ENCODE results near the gene ZNF740.
A peak's percentile ranks its signal among the peaks of the same experiment; 100 is the strongest.

The ZNF740 gene

DNA sequence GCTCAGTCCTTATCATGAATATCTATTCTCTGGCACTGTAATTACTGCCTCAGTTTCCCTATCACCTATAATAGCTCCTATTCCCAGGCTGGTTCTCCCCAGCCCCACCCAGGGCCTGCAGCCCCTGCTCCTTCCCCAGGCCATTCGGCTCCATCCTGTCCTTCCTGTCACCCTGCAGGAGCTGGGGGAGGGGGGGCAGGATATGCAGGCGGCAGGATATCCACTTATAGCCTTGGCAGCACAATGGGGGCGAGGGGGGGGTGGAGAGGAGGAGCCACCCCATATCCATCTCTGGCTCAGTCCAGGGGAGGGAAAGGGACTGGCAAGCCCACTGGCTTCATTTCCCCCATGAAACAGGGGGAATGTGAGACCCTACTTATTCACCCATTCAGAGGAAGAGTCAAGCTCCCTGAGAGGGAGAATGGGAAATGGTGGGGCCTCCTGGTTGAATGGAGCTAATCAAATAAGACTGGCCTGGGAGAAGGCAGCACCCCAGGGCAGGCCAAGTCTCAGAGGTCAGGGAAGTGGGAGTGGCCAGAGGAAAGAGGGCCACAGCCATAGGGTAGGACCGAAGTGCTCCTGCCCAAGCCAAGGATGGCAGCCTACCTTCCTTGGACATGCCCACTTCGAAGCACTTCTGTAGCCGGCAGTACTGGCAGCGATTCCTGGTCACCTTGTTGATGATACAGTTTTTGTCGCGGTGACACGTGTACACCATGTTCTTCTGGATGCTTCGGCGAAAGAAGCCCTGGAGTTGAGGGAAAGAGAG lies 34.3 kb downstream of the ZNF740 start:
- no peak for DNase-seq

DNA sequence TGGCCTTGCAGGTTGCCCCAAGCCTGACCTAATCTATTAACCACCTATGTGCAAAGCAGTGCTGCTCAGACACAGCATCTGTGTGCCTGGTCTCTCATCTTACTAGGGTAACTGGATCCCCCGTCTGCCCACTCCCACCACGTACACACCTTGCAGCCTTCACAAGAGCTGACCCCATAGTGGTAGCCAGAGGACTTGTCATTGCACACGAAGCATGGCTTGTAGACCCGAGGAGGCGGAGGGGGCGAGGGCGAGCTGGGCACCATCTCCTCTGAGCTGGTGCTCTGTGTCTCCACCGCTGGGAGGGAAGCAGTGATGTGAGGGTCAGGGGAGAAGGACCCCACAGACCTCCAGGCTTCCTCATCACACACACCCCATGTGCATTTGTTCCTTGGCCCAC lies 35.0 kb downstream of the ZNF740 start:
- no peak for DNase-seq

DNA sequence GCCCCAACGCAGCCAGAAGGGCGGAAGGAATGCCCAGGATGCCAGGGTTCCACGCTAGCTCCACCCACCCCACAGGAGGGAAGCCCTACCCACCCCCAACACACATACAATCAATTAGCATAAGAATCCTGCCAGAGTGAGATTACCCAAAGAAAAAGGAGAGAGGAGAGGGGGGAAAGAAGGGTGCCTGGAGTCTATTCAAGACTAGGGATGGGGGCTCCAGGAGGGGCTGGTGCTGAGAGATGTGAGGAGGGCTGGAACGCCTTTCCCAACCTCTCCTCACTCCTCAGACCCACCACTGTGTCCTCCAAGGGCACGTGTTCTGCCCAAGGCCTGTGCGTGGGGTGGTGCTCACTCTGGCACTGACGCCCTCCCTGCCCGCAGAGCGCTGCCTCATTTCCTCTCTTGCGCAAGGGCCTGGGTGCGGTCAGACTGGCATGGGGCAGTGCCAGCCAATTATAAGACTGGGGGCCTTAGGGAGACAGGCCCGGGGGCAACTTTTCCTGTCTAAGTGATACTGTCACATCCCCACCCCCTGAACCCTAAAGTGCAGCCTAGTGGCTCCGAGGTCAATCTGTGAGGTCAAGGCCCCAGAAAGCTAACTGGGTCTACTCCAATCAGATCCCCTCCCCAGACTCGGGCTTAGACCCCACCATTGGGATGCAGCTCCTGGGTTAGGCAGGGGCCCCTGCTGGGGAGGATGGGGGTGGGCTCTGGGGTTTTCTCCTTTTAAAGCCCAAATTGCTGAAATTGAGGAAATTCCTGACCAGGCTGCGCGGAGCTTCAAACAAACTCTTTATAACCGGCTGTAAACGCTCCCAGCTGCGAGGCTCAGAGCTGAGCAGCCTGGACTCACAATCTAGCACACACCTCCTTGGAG lies 36.8 kb downstream of the ZNF740 start:
- DNase-seq: no peak

DNA sequence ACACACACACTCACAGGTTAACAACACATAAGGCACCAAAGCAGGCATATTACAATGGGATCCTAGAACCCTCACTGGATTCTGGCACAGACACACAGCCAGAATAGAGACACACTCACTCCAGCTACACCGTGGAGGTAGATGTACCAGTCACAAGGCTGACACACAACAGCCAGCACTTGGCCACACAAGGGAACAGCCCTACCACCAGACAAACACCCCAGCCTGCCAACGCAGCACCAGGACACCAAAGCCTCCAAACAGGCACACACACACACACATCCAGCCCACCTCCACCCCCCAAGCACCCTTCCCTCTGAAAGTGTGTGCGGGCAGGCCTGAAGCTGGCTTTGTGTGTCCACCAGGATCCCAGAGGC lies 37.4 kb downstream of the ZNF740 start:
- no peak for DNase-seq

DNA sequence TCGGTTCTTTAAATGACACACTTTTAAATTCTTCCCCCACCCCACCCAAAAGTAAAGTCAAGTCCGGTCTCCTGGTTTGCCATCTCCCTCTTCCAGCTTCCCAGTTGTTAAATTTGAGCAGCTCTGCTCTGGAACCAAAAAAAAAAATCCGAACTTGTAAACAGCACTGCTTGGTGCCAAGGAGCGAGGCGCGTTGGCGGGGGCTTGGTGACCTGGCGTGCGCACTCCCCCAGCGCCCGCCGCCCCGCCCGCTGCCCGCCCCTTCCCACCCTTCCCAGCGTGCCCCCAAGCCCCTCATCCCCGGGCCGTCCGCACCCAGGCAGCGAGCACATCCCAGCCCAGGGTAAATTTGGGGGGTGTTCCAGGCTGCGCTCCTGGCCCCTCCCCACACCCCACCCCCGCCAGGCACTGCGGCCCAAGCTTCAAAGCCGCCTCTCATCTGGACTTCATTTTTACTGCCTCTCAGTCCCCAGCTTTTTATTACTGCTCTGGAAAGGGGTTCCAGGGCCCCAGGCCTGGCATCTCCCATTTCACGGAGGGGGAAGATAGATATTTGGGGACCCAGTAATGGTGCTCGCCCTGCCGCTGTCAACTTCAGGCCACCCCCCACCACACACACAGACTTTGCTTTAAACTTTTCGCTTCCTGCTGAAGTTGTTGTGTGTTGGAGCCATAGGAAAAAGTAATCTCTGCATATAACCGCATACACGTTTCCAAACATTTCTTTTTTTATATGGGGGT lies 38.2 kb downstream of the ZNF740 start:
- no peak for DNase-seq

DNA sequence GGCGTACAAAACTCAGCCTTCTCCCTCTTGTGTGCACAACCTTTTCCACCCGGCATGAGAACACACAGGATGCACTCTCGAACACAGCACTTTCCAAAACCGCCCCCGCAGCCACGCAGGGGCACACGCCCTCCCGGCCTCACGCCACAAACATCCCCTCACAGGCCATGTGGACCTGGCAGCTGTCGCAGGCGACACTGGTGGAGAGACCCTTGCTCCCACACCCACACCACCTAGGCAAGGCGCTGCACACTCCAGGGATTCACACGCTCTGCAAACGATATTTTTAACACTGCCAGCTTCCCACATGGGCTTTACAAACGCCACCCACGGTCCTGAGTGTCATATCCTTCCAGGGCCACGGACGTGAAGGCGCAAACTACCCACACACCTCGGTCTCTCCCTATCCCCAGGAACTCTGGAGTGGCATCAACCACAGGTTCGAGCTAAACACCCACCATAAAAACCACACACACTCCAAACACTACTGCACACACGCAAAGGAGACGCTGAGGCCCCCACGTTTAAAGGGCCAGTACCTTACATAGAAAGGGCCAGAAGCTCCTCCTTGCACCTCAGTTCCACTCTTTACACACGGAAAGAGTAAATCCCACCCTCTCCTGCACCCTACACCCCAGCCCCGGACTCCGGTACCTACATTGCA lies 38.9 kb downstream of the ZNF740 start:
- peak in 1 of 2 donors; percentile 61 for DNase-seq

DNA sequence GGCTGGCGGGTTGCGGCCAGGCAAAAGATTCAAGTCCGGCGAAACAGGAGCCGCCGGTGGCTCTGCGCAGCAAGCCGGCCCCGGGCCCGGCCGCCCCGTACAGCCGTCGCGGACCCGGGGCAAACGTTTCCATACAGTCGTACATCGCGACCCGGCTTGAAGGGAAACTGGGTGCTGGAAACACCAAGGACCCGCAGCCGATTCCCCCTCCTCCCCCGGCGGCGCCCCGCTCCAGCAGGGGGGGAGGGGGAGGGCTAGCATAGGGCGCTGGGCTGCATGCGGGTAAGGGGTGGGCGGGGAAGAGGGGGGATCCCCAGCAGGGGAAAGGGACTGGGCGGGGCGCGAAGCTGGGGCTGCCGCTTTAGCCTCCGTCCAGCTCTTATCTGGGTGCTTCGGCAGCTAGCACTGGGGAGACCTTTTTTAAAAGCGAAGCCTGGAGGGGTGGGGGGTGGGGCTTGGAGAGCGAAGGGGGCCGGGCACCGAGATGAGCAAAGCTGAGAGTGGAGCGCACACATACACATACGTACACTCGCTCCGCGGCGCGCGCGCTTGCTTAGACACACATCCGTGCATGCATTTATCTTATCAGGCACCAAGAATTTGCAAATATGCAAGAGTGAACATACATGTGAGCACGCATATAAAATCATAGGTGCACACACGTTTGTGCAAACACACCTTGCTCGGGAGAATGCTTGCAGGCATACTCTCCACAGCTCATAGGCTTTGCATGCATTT lies 39.6 kb downstream of the ZNF740 start:
- DNase-seq: peak; percentile 66 to 71

DNA sequence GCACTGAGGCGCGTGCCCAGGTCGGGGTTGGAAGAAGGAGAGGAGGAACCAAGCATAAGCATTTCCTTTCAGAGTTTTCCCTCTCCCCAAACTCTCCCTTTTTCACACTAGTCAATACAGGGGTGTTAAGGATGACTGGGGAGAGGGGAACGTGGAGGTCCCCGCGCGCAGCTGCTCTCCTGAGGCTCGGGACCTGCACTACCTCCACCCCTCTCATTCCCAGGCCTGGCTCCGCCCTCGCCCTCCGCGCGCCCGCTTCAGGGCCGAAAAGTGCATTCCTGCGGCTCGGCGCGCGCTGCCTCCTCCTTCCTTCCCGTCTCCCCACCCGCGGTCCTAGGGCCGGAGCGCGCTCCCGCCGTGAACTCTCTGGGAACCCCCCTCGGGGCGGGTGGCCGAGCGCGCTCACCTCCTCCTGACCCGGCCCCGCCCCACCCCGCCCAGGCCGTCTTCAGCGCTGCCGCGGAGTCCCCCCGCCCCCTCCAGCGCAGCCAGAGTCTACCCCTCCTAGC lies 40.2 kb downstream of the ZNF740 start:
- DNase-seq: peak; percentile 69 to 75

DNA sequence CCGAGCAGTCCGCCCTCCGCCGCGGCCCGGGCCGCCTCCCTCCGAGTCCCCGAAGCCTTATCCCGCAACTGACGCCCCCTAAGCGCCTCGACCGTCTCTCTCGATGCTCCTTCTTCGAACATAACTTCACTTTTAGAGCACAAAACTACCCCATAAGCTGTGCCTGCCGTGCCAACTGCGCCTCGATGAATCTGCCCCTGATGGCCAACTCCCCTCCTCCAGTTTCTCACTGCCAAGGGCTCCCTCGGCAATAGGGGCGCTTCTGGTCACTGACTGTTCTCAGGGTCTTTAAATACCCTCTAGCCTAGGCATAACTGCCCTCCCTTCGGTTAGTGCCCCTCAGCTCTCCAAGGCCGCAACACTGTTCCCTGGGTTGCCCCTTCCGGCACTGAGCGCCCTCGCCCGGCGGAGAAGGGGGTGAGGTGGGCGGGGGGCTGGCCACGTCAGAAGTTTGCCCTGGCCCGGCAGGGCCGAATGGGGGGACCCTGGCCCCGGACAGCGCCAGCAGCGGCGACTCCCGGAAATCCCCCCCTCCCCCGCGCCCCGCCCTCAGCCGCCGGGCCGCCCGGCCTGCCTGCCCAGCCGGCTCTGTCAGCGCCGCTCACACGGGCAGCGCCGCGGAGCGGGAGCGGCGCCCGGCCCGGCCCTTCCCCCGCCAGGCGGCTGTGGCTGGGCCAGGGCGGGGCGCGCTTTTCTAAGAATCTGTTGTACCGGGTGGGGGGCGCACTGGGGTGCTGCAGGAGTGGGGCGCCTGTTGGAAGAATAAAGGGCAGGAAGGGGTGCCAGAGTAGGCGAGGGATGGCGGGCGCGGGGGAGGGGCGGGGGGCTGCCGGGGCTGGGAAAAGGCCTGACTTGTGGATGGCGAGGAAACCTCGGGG lies 40.9 kb downstream of the ZNF740 start:
- no peak for DNase-seq

DNA sequence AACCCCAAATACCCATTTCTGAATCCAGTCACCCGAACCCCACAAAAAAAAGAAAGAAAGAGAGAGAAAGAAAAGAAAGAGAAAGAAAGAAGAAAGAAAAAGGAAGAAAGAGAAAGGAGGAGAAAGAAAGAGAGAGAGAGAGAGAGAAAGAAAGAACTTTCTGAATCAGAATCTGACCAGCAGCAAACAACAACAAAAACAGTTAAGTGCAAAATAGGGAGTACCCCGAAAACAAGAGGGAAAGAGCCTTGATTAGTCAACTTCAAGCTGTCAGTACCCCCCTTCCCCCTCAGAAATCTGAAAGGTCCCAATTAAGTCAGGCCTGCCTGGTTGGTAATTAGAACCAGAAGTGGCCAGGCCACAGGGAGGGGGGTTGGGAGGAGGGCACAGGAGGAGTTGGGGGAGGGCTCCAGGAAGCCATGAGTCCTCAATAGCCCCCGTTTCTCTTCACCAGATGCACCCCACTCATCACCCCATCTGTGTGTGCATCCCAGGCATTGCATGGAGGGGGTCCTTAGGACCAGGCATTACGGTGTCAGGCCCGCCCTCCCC lies 41.7 kb downstream of the ZNF740 start:
- no peak for DNase-seq

DNA sequence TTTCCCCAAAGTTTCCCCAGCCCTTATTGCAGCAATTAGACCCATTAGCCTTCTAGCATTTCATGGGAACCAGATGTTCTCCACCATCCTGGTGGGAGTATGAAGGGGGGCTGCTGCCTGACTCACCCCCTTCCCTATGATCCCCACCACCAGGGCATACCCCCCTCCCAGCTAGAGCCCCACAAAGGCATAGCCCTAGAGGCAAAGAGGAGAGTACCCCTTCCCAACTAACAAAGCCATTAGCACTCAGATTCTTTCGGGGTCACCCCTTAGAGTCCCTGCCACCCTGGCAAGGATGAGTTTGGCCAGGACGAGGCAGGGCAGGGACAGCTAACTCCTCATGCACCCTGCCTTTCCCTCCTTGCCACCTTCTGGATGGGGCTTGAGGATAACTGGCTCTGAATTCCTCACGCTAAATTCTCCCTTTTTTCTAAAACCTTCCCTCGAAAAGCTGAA lies 42.3 kb downstream of the ZNF740 start:
- DNase-seq: no peak

DNA sequence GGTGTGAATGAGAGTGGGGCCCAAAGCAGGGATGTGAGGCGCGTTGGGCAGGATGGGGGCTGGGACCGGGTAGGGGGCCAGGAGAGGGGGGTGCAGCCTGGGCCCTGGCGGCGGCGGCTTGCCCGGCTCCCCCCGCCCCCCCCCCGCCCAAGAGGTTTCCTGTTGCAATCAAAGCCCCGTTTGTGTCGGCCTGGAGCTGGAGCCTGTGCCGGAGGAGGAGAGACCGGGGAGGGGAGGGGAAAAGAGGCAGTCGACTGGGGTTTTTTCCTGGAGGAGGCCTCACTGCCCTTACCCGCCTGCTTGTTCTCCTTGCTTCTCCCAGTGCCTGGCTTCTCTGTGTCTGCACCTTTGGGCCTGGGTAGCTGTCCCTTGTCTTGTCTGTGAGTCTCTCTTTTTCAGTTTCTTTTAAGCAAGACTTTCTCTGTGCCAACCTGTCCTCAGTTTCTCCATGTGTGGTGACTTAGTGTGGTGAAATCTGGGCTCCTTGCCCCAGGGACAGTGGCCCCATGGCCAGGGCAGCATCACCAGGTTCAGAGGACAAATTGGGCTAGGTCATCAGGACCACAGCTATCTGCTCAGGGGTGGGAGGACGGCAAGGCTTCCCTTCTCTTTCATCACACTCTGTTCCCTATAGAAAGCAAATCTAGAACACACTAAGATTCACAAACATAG lies 43.0 kb downstream of the ZNF740 start:
- no peak for DNase-seq

DNA sequence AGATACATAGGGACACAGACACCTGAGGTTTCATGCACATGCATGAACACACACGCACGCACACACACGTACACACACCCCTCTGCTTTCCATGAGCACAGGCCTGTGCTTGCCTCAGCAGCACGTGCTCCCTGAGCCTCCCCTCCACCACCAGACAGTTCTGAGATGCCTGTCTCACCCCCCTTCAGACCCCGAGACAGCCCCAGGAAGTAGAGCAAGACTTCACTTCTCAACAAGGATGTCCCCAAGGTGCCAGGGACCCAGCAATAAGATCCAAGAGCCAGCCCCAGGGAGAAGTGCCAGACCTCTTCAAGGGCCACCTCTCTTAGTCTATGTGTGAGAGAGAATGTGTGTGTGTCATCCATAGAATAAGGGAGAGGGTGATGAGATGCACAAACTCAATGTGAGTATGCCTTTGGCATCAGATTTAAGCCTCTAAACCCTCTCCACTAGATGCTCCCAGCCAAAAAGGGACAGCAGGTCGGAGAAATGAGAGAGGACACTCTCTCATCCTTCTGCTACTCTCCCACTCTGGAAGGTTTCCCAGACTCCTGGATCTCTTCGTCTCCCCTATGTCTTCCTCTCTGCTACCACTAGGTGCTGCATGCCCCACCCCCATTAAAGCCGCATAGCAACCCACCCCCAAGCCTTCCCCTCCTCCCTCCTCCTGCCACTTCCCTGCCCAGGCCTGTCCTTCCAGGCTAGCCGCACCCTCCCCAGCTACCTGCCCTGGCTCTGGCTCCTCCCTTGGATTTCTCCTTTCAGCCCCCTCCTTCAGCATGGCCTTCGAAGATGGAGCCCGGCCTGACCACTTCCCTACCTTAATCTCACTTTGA lies 43.8 kb downstream of the ZNF740 start:
- DNase-seq: no peak

DNA sequence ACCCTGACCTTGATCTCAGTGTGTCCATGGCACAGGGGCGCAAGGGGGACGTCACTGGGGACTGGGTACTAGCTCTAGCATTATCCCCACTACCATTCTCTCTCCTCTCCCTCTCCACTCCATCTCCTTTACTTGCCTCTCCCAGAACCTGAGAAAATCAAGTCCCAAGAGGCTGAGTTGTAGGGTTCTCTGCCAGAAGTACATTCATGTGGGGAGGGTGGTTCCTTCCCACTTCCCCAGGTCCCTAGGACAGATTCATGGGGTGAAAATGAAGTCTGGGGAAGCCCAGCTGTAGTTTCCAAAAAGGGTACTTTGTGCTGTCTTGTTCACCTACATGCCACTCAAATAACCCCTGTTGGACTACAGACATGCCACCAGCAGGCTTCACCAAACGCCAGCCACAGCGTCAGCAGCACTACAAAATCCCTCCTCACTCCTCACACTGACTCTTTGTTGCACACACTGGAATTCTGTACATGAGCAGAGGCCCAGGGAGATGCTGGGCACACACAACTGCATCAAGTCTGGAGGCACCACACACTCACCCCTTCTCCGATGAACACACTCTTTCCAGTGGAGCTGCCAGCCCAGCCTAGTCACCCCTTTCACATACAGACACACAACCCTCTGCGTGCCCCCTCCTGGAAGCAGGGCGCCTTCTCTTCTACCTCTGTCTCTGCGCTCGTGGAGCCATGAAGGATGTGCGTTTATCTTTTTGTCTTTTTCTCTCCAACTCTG lies 44.5 kb downstream of the ZNF740 start:
- no peak for DNase-seq

DNA sequence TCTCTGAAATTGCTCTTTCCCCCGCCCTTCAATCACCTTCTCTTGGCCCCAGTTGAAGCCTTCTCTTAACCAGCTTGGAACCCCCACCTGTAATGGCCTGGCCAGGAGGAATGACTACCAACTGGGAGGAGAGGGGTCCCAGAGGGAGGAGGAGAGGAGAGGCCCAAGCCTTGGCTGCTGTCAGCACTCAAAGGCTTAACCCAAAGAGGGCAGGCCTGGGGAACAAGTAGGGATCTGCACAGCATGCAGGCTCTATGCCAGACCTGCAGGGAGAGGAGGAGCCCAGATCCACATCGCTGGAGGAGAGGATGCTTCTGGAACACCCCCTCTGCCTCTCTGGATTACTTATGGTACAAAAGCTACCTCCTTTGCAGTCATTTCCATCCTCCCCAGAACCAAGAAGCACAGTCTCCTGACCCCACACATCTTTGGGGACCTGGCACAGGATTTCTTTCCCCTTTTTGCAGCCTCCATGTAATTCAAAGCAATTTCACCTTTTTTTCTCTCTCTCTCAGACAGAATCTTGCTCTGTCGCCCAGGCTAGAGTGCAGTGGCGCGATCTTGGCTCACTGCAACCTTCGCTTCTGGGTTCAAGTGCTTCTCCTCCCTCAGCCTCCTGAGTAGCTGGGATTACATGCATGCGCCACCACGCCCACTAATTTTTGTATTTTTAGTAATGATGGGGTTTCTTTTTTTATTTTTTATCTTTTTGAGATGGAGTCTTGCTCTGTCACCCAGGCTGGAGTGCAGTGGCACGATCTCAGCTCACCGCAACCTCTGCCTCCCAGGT lies 45.3 kb downstream of the ZNF740 start:
- DNase-seq: no peak

DNA sequence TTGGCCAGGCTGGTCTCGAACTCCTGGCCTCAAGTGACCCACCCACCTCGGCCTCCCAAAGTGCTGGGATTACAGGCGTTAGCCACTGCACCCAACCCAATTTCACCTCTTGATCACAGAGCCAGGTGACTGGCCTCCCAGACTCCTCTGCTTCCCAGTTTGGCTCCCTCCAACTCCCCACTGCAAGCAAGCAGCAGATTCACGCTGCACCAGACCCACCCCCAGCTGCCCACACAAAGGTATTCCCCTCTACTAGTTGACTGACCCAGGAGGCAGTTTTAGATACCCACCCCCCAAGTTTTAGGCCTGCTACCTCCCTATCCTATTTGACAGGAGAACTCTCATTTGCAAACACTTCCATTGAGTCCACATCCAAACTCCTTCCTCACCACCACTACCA lies 46.3 kb downstream of the ZNF740 start:
- DNase-seq: no peak

DNA sequence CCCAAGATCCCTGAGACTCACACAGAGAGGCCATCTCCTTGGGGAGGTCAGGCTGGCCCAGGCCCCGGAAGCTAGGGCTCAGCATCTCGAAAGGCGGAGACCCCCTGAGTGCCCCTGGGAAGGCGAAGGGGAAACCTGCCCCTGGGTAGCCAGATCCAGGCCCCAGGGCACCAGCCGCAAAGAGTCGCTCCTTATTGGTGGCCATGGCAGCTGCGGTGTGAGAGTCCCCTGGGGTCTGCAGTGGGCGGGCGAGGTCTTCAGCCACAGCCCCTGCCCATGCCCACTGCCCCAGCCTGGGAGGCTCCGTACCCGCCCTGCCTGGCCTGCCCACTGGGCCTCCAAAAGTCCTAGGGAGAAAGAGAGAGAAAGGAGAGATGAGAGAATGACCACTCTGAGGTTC lies 46.8 kb downstream of the ZNF740 start:
- no peak for DNase-seq

Measured in stimulated activated CD4-positive, alpha-beta T cell treated with anti-CD3 and anti-CD28 coated beads, Interleukin-2, amount 100 ng/mL, for 48 hours (primary cell).